GM18861 (cell line): ENCODE results near the gene SFMBT2.
"Not testable (repeated sequence)": the region's sequence is repeated elsewhere in the genome, so short reads cannot be mapped to it uniquely, and the experiment has no call there.

Experiments used
- ATAC-seq: cut with Tn5 transposase; IDR thresholded peaks from one replicate; pipeline ENCODE4 v1.9.1; 2021; ENCODE audit not compliant: unreplicated experiment

SFMBT2 gene

DNA sequence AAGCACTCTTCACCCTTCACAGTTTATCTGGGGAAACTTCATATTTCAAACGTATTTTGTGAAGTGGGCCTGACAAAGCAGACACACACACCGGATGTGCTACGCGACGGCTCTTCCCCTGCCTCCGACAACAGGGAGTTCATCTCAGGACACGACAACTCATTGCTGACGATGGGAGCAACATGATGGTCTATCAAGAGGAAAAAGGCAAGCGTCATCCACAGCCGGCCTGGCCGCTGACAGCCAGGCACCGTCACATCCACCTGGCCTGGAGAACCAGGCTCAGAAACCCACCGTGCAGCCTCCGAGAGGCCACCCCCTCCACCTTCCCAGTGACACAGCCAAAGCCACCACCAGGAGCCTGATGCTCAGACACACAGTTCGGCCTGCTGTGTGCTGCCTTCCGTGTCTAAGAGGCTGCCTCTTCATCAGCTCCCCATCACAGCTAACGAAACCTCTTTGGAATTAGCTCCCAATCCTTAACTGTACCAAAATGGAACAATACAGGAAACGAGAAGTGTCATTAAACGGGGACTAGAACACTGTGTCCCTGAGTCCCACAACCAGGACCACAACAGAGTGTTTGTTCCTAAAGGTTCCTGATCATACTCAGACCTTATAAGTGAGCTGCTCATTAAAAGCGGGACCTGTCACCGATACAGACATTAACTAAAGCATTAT lies 76.7 kb downstream of the SFMBT2 start:
- no peak for ATAC-seq

DNA sequence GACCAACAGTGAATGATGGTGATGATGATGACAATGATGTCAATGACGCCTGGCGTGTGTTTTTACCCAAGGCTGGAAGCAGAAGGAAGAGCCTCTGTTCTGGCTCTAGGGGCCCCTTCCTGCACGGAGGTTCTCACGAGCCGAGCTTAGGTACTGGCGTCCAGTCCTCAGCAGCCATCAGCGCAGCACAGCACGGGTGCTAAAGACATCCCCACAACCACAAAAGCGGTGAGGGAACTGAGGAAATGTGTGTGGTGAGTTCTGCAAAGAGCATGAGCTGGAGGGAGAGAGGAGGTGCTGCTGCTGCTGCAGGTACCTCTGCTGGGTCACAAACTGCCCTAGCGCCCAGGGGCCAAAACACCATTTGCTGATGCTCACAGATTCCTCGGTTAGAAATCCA lies 81.6 kb downstream of the SFMBT2 start:
- no peak for ATAC-seq

DNA sequence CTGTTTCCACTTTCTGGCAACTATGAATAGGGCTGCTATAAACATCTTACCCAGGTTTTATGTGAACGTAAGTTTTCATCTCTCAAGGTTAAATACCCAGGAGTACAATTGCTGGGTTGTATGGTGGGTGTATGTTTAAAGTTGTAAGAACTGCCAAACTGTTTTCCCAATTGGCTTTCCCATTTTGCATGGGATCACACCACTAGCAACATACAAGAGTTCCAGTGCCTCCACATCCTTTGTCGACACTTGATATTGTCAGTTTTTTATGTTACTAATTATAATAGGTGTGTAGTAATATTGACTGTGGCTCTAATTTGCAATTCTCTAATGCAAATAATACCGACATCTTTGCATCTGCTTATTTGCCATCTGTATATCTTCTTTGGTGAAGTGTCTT lies 82.9 kb downstream of the SFMBT2 start:
- no peak for ATAC-seq

DNA sequence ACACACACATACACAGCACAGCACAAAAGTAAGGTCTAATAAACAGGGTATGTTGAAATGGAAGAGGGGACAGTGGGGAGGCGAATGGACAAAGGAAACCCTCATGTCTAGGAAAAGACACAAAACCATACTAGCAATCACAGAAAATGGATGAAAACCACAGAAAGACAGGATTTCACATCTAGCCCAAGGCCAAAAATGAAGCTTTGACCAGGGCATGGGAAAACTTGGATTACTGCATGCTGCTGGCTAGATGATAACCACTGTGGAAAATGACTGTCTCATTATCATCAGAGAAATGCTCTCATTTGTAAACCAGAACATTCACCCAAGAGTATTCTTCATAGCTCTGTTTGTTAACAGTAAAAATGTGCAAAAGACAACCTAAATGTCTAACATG lies 88.2 kb downstream of the SFMBT2 start:
- no peak for ATAC-seq

DNA sequence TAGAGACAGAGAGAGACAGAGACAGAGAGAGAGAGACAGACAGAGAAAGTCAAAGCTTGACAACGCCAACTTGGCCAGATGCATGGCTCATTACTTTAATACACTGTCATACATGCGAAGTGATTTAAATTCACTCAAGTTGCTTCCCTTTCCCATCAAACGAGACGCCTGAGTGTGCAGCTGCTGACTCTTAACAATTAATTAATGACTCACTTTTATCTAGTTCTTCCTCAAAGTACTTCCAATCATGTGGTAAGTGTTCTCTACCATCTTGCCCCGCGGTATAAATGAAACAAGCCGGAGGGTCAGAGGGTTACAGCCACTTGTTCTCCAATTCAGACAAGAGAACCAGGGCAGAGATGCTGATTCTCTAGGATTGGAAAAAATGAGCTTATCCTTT lies 90.8 kb downstream of the SFMBT2 start:
- no peak for ATAC-seq

DNA sequence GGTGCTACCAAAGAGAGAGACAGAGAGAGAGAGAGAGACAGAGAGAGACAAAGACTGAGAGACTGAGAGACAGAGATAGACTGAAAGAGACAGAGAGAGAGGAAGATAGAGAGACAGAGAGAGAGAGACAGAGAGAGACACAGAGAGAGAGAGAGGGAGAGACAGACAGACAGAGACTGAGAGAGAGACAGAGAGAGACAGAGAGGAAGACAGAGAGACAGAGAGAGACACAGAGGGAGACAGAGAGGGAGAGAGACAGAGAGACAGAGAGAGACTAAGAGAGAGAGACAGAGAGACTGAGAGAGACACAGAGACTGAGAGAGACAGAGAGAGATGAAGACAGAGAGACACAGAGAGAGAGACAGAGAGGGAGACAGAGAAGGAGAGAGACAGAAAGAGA lies 91.2 kb downstream of the SFMBT2 start:
- ATAC-seq: no peak

DNA sequence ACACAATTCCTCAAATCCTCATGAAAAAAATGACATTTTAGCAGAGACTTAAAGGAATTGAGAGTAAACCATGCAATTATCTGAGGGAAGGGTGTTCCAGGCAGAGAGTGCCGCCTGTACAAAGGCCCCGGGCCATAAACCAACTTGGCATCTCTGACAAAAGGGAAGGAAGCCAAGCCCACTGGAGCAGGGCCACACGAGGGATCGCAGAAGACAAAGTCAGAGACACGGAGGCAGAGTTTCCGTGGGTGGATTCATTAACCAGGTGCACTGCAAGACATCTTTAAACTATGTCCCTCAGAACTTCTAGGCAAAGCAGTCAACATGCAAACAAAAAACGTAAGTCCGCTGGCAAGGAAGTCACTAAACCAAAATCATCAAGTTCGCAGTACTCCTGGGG lies 92.0 kb downstream of the SFMBT2 start:
- ATAC-seq: no peak

DNA sequence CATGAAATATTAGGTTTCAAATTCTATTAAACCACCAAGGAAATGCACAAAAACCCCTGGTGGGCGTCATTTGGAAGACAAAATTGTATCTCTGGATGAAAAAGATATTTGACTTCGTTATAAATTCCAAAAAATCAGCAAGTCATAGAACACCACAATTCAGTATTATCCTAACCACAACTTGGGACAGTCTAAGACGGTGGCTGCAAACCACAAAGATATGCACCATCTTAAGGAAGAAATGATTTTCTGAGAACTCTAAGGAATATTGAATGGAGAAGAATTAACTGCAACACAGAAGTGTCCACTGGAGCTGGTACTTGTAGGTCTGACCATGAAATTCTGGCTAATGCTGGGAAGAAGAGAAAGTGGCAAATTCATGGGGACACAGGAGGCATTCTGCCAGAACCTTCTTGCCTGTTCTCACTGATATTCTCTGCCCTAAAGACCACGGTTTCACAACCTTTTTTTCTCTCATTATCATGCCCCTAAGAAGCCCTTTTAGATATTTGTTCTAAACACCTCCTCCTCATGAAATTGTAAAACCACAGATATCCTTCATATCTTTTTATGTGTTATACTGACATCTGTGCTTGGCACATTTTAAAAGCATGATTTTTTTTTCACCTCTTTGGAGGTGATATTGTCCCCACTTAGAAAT lies 92.9 kb downstream of the SFMBT2 start:
- ATAC-seq: no peak

DNA sequence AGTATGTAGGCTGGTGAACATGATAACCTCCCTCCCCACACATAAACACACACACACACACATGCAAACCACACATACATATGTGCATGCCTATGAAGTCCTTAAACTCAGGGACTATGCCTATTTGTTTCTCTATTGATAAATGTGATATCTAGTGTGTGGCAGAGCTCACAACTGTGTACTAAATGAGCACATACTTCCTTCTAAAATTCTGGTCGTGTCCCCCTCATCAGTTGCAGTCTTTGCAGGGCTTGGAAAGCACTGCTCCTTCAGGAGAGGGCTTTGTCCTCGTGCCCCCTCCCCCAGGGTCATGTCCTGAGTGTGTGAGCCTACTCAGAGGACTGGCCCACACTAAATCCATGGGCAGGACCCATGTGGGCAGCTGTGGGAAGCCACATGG lies 94.0 kb downstream of the SFMBT2 start:
- ATAC-seq: no peak

DNA sequence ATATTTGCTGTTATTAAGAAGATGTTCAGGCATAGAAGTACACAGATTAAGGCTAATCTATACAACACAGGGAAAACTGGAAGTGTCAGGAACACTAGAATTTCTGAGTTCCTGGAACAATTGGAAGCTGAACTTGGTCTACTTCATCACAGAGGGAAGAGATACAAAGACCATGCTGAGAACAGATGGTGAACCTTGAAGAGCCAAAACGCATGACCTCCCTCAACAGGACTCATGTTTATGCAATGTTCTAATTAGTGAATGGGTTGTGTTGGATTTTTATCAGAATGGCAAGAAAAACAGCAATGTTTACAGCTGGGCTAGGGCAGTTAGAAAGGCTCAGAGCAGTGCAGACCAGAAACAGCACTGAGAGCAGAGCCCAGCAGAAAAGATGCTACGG lies 94.9 kb downstream of the SFMBT2 start:
- ATAC-seq: no peak

DNA sequence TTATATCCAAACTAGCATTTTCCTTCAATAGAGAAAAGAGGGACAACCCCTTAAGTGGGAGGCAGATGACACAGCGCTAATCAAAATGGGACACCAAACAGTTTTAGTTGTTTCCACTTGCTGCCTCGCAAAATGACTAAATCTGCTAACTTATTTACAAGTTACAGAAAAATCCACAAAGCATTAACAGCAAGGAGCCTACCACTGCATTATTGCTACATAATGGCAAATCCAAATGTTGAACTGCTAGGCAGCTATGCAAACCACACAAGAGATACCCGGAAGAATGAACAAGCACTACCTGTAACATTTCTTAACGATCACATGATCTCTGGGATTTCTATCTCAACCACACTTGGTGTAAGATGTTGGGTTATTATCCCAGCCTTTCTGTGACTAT lies 96.7 kb downstream of the SFMBT2 start:
- no peak for ATAC-seq

DNA sequence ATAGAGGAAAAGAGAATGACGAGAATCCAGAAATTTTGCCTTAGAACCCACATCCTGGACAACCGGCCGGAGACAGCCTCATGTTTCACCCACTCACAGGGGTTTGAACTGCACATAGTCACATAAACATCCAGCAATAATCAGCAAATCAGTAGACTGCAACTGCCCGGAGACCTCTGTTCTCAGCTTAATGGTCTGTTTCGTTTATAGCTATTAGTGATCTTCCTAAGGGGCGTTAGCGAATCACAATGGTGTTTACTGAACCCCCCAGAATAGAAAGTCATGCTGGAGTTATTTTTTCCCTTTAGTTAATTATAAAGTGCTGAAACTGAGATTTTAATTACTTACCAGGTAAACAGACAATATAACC lies 98.4 kb downstream of the SFMBT2 start:
- no peak for ATAC-seq

DNA sequence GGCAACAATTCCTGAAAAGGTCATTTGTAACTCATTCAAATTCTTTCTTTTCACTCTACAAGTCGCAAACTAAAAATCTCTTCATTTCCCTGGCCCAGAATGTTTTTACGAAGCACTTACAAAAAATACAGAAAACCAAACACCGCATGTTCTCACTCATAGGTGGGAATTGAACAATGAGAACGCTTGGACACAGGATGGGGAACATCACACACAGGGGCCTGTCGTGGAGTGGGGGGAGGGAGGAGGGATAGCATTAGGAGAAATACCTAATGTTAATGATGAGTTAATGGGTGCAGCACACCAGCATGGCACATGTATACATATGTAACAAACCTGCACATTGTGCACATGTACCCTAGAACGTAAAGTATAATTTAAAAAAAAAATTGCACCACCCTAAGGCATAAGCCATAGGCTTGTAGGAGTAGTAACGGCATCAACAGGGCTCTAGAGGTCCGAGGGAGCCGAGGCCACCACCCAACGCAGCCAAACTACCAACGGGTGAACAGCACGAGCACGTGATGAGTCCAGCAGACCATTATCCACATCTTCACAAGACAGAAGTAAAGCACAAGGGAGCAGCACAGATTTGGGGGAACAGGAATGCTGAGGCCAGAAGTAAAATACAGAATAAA lies 98.9 kb downstream of the SFMBT2 start:
- not testable (repeated sequence) for ATAC-seq

DNA sequence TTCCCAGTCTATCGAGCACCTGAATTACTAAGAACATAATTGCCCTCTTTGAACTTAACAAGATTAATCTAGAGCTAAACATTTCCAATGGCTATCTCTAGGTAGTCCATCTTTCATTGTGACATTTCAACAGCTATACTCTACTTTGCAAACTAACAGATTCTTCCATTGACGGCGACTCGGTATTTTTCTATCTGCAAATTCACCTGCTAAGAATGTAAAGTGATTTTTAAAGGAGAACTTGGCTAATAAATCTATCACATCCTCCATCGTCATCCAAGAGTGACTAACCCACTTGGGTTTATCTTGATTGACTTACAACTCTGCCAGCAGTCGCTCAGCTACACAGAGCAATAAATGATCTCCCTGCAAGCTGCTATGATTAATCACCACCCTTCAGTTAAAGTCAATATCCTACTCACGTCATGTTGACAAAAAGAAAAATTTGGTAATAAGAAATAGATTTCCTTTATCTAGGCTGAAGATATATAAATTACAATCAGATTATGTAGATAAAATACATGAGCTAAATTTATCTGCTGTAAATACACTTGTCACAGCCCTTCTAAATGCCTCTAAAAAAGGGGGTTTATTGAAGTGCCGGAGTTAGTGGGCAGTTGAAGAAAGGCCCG lies 99.5 kb downstream of the SFMBT2 start:
- ATAC-seq: no peak

DNA sequence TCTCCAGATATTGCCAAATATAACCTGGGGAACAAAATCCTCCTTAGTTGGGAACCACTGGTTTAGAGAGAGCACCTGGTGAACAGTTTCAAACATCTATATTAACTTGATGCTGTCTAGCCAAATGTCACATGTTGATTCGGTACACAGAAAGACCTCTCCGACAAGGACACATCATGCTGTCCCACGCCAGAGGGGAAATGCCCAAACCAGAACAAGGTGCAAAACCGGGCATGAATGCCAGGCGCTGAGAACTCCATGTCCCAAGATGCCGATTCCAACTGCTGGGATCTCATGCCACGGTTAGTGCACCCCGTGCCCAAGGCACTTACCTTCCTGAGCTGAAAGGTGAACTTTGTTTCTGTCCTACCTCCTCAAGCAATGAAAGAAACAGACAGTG lies 100.8 kb downstream of the SFMBT2 start:
- no peak for ATAC-seq

DNA sequence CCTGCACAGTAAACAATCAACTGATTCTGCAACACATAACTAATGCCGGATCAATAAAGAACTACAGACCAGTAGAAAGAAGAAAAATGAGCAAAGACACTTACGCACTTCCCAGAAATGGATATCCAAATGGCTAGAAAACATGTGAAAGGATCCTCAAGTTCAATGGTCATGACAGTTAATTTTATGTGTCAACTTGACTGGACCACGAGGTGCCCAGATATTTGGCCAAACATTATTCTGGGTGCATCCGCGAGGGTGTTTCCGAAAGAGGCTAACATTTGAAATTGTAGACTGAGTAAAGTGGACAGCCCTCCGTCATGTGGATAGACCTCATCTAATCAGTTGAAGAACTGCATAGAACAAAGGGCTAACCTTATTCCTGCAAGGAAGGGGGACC lies 102.0 kb downstream of the SFMBT2 start:
- no peak for ATAC-seq

DNA sequence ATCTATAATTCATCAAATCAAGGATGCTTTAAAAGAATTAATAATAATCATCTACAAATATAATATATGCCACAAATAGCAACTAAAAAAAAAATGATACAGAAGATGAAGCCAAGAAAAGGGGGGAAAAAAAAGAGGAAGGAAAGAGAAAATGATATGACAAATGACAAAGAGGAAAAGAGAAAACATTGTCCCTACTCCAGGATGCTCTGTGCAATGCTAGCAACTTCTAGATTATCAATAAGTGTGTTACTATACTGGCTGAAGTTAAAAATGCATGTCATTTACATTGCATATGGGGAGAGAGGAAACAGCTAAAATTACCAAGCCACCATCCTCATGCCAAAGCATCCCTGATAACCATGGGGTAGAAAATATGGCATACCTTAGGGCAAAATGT lies 104.2 kb downstream of the SFMBT2 start:
- no peak for ATAC-seq

DNA sequence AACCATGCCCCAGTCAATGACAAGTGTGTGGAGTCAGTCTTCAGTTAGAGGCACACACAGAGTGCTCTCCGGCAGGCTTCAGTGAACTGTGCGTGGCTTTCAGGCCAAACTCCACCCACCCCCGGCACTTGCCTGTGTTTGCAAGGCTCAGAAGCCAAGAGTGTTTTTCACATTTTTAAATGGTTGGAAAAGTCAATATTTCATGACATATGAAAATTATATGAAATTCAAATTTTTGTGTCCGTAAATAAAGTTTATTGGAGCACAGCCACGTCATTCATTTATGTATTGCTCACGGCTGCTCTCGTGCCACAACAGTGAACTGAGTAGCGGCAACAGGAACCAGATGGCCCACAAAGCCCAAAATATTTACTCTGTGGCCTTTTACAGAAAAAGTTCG lies 104.7 kb downstream of the SFMBT2 start:
- ATAC-seq: no peak

DNA sequence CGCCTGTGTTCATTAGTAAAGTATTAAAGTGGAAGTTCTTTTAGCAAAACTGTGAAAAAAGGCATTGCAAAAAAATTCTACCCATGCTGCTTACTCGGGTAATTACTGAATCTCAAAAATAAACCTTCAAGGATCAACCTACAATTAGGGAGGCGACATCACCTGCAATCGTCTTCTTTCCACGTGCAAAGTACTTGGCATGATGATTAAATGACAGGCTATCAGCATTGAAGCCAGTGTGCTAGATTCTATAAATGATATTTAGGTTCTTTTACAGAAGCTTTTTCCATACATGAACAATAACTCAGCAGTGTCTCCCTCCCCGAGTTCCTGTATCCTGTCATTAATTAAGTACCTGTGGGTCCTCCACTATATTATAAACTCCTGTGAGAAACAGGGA lies 105.8 kb downstream of the SFMBT2 start:
- no peak for ATAC-seq

DNA sequence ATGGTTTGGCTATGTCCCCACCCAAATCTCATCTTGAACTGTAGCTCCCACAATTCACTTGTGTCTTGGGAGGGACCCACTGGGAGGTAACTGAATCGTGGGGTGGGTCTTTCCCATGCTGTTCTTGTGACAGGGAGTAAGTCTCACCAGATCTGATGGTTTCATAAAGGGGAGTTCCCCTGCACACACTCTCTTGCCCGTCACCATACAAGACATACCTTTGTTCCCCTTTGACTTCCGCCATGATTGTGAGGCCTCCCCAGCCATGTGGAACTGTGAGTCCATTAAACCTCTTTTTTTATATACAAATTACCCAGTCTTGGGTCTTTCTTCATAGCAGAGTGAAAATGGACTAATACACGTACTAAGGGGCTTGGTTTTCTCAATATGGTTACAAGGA lies 106.7 kb downstream of the SFMBT2 start:
- ATAC-seq: no peak

DNA sequence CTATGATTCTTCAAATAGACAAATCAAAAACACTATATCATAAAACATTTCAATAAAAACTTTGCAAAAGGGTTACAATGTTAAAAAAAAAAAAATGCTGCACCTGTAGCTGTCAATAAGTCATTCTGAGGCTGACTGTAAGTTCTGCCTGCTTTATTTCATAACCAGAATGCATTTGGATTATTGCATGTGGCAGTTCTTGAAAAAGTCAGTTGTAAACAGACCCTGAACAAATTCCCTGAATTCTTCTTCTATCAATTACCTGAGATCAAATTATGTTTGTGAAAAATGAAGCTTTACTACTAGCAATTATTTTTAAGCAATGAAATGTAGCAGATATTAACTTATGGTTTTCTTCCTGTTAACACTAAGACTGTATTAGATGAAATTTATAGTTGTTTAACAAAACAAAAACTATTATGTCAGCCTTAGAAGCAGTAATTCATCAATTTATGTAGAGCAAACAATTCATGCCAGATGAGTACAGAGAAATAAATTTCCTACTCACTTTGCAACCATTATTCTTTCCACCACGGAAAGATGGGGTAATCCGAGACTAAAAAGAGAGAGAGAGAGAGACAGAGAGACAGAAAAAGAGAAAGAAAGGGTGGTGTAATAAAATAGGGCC lies 107.8 kb downstream of the SFMBT2 start:
- no peak for ATAC-seq
